ENCODE measurements around the gene MBD5. TPM values are rescaled to one million over a fixed set of nuclear protein-coding genes. Genes with fewer than 3 reads are reported as not detected.
A peak's percentile ranks its signal among the peaks of the same experiment; 100 is the strongest.

The MBD5 gene
- polyA plus RNA-seq, 2 of the 4 experiments (the other 2 are of a cell fraction): 5.4 to 24.1 TPM

- no peak overlapping the region for H3K4me2 ChIP-seq
- no peaks in the 10 kb centered on the region for H3K4me1 ChIP-seq
- DNase-seq (ENCODE audit: low read depth in 1 of 2, low spot score in 1 of 2) (no peak), FAIRE-seq (no peak), ATAC-seq (no peak)
- no peaks in the 10 kb centered on the region for H3K9me3 ChIP-seq
- no peak overlapping the region for H3K27ac ChIP-seq
- WGBS (ENCODE audit: missing lambda C conversion rate): 32% methylated on average over 1 of the region's 1 CpG
- POLR2A ChIA-PET: no interaction called here
- CTCF ChIA-PET: no interaction called here
- H3K4me3 ChIP-seq: no peak overlapping the region
- TF ChIP-seq MAFK (IDR thresholded peaks at IDR 0.05; ENCODE audit: partially characterized antibody) (peak; percentile 58), RAD21 (conservative IDR thresholded peaks at IDR 0.05 in 1 of 2, IDR thresholded peaks at IDR 0.05 in 1 of 2) (no peak), HDAC2 (IDR thresholded peaks at IDR 0.05) (no peak)
Observed at GRCh38 chr2:148513427-148513826, 492.5 kb downstream of the MBD5 start.

DNA sequence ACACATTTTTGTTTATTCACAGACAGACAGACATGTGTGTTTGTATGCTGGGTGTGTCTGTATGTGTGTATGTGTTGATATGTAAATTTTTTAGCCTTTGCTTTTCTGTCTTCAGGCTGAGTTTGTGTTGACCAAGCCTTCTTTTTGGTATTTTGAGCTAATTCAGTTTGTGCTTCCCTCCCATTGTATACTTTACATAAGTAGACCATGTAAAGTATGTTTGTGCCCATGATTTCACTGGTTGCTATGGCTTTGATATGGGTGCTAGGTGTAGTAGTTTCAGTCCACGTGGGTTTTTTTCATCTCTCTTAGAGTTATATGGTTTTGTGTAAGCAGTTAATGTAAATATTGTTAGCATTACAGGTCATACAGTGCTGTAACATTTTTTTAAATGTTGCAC is 494.2 kb downstream of the MBD5 start:
- DNase-seq (ENCODE audit: low read depth in 1 of 2, low spot score in 1 of 2): no peak
- 10% methylated on average over 1 of the region's 1 CpG for WGBS (ENCODE audit: missing lambda C conversion rate)
- H3K4me1 ChIP-seq: no peaks in the 10 kb centered on the region
- ATAC-seq: no peak
- ChIA-PET POLR2A (no interaction called here), CTCF (no interaction called here)
- H3K4me3 ChIP-seq: no peak overlapping the region
- no peak for TF ChIP-seq JUNB (IDR thresholded peaks at IDR 0.05)
- no peak for TF ChIP-seq MAFK (IDR thresholded peaks at IDR 0.05; ENCODE audit: partially characterized antibody)
- H3K4me2 ChIP-seq: no peak overlapping the region
- FAIRE-seq: no peak
- no peak overlapping the region for H3K27ac ChIP-seq
- H3K9me3 ChIP-seq: no peaks in the 10 kb centered on the region

- no peak for ATAC-seq
- H3K4me1 ChIP-seq: no peaks in the 10 kb centered on the region
- H3K4me3 ChIP-seq: no peak overlapping the region
- ChIA-PET POLR2A (no interaction called here), CTCF (no interaction called here)
- TF ChIP-seq EHF (CRISPR knock-in tag; IDR thresholded peaks at IDR 0.05) (no peak), CHD2 (IDR thresholded peaks at IDR 0.05; ENCODE audit: low read length, partially characterized antibody) (no peak), RFX5 (IDR thresholded peaks at IDR 0.05) (no peak), NPAS2 (CRISPR knock-in tag; IDR thresholded peaks at IDR 0.05; ENCODE audit: borderline replicate concordance) (no peak), BHLHE40 (IDR thresholded peaks at IDR 0.05; ENCODE audit: low read depth, low read length) (no peak), NR3C1 (IDR thresholded peaks at IDR 0.05) (no peak), FOXS1 (CRISPR knock-in tag; IDR thresholded peaks at IDR 0.05) (no peak), EHMT2 (IDR thresholded peaks at IDR 0.05; ENCODE audit: low read depth) (no peak), GATA3 (IDR thresholded peaks at IDR 0.05; ENCODE audit: borderline replicate concordance) (no peak), HOXB5 (CRISPR knock-in tag; IDR thresholded peaks at IDR 0.05) (no peak), NFE2L2 (conservative IDR thresholded peaks at IDR 0.05; ENCODE audit: low read length) (no peak), POLR2A (IDR thresholded peaks at IDR 0.05; ENCODE audit: low read length) (no peak)
- TF ChIP-seq, protein P1, sequence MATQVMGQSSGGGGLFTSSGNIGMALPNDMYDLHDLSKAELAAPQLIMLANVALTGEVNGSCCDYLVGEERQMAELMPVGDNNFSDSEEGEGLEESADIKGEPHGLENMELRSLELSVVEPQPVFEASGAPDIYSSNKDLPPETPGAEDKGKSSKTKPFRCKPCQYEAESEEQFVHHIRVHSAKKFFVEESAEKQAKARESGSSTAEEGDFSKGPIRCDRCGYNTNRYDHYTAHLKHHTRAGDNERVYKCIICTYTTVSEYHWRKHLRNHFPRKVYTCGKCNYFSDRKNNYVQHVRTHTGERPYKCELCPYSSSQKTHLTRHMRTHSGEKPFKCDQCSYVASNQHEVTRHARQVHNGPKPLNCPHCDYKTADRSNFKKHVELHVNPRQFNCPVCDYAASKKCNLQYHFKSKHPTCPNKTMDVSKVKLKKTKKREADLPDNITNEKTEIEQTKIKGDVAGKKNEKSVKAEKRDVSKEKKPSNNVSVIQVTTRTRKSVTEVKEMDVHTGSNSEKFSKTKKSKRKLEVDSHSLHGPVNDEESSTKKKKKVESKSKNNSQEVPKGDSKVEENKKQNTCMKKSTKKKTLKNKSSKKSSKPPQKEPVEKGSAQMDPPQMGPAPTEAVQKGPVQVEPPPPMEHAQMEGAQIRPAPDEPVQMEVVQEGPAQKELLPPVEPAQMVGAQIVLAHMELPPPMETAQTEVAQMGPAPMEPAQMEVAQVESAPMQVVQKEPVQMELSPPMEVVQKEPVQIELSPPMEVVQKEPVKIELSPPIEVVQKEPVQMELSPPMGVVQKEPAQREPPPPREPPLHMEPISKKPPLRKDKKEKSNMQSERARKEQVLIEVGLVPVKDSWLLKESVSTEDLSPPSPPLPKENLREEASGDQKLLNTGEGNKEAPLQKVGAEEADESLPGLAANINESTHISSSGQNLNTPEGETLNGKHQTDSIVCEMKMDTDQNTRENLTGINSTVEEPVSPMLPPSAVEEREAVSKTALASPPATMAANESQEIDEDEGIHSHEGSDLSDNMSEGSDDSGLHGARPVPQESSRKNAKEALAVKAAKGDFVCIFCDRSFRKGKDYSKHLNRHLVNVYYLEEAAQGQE (IDR thresholded peaks at IDR 0.05): no peak
- TF ChIP-seq, protein P2, sequence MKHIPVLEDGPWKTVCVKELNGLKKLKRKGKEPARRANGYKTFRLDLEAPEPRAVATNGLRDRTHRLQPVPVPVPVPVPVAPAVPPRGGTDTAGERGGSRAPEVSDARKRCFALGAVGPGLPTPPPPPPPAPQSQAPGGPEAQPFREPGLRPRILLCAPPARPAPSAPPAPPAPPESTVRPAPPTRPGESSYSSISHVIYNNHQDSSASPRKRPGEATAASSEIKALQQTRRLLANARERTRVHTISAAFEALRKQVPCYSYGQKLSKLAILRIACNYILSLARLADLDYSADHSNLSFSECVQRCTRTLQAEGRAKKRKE (CRISPR knock-in tag; IDR thresholded peaks at IDR 0.05; ENCODE audit: low read depth): no peak
- TF ChIP-seq, protein P3, sequence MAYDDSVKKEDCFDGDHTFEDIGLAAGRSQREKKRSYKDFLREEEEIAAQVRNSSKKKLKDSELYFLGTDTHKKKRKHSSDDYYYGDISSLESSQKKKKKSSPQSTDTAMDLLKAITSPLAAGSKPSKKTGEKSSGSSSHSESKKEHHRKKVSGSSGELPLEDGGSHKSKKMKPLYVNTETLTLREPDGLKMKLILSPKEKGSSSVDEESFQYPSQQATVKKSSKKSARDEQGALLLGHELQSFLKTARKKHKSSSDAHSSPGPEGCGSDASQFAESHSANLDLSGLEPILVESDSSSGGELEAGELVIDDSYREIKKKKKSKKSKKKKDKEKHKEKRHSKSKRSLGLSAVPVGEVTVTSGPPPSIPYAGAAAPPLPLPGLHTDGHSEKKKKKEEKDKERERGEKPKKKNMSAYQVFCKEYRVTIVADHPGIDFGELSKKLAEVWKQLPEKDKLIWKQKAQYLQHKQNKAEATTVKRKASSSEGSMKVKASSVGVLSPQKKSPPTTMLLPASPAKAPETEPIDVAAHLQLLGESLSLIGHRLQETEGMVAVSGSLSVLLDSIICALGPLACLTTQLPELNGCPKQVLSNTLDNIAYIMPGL (CRISPR knock-in tag; IDR thresholded peaks at IDR 0.05; ENCODE audit: borderline replicate concordance): no peak
- TF ChIP-seq, protein P4, sequence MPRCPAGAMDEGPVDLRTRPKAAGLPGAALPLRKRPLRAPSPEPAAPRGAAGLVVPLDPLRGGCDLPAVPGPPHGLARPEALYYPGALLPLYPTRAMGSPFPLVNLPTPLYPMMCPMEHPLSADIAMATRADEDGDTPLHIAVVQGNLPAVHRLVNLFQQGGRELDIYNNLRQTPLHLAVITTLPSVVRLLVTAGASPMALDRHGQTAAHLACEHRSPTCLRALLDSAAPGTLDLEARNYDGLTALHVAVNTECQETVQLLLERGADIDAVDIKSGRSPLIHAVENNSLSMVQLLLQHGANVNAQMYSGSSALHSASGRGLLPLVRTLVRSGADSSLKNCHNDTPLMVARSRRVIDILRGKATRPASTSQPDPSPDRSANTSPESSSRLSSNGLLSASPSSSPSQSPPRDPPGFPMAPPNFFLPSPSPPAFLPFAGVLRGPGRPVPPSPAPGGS (IDR thresholded peaks at IDR 0.05): no peak
- no peak for FAIRE-seq
- no peak overlapping the region for H3K4me2 ChIP-seq
- WGBS (ENCODE audit: missing lambda C conversion rate): 59% methylated on average over 2 of the region's 2 CpGs
- H3K9me3 ChIP-seq: no peaks in the 10 kb centered on the region
- DNase-seq (ENCODE audit: low read depth in 1 of 2, low spot score in 1 of 2): no peak
- H3K27ac ChIP-seq: no peak overlapping the region
Observed at GRCh38 chr2:148515976-148516375, 495.1 kb downstream of the MBD5 start.

Data from A549 (cell line).